PC-3 (cell line): Measurements from ENCODE around the gene ILK. TPM values are rescaled to one million over a fixed set of nuclear protein-coding genes. Genes with fewer than 3 reads are reported as not detected.

Experiments
- ATAC-seq: fragments of 200-7000 bp; cut with Tn5 transposase; 2 replicates; pipeline ENCODE4 v1.9.1; 2020; ENCODE audit warnings: mild to moderate bottlenecking, moderate library complexity
- BruUV-seq: library from RNA; stranded (reverse); fragments of 400-500 nt; replicated peaks from 2 replicates; lab custom pipeline; 2021; lab: Mats Ljungman, UMichigan
- CTCF ChIA-PET: fragments of 300-600 bp; sonication (Branson Sonifier 250); formaldehyde crosslinking; loops from one replicate; lab custom pipeline; 2022; ENCODE audit warnings: antibody characterized with exemption; lab: Charles Lee
- POLR2A ChIA-PET: fragments of 300-600 bp; sonication (Branson Sonifier 250); formaldehyde crosslinking; loops from one replicate; lab custom pipeline; 2022; ENCODE audit warnings: antibody characterized with exemption; ENCODE audit not compliant: unreplicated experiment; lab: Charles Lee
- DNase-seq: peaks from one replicate; pipeline ENCODE4 v3.0.0-alpha.2; 2015
- H2AFZ ChIP-seq: fragments of 300-600 bp; sonication (generic); 2 replicates; pipeline ENCODE4 v1.6.0; 2016; ENCODE audit warnings: antibody characterized with exemption, low read length
- H3F3A ChIP-seq: fragments of 300-600 bp; sonication (generic); one replicate; pipeline ENCODE4 v1.6.0; 2017; ENCODE audit warnings: antibody characterized with exemption, low read length, control low read depth, mild to moderate bottlenecking; ENCODE audit not compliant: unreplicated experiment
- H3K27ac ChIP-seq: fragments of 300-600 bp; sonication (generic); 2 replicates; pipeline ENCODE4 v1.5.1; 2016; ENCODE audit warnings: mild to moderate bottlenecking, low read length
- H3K27me3 ChIP-seq: fragments of 300-600 bp; sonication (generic); 2 replicates; pipeline ENCODE4 v1.6.1; 2016; ENCODE audit warnings: low read length, mixed read lengths
- H3K36me3 ChIP-seq: fragments of 300-600 bp; sonication (generic); 2 replicates; pipeline ENCODE4 v1.6.1; 2016; ENCODE audit warnings: low read depth, mixed run types, low read length, mixed read lengths
- H3K4me1 ChIP-seq: fragments of 300-600 bp; sonication (generic); 2 replicates; pipeline ENCODE4 v1.5.1; 2016; ENCODE audit warnings: low read length; ENCODE audit not compliant: insufficient read depth
- H3K4me2 ChIP-seq: fragments of 300-600 bp; sonication (generic); 2 replicates; pipeline ENCODE4 v1.6.0; 2016; ENCODE audit warnings: low read length
- H3K4me3 ChIP-seq: fragments of 300-600 bp; sonication (generic); 2 replicates; pipeline ENCODE4 v1.5.1; 2016; ENCODE audit warnings: mild to moderate bottlenecking, low read length, mixed read lengths
- H3K79me2 ChIP-seq: fragments of 300-600 bp; sonication (generic); 2 replicates; pipeline ENCODE4 v1.6.1; 2017; ENCODE audit warnings: low read length, mixed read lengths
- H3K9ac ChIP-seq: fragments of 300-600 bp; sonication (generic); 2 replicates; pipeline ENCODE4 v1.6.0; 2016; ENCODE audit warnings: mild to moderate bottlenecking, low read length
- H3K9me2 ChIP-seq: fragments of 300-600 bp; sonication (generic); replicated peaks from 2 replicates; pipeline ENCODE4 v1.6.1; 2016; ENCODE audit warnings: mixed run types, low read length, mixed read lengths
- H3K9me3 ChIP-seq: fragments of 300-600 bp; sonication (generic); 2 replicates; pipeline ENCODE4 v1.6.1; 2016; ENCODE audit warnings: low read length, mixed read lengths
- H4K20me1 ChIP-seq: fragments of 300-600 bp; sonication (generic); 2 replicates; pipeline ENCODE4 v1.6.1; 2016; ENCODE audit warnings: low read length, mixed read lengths
- EZH2 ChIP-seq: fragments of 300-600 bp; sonication (generic); IDR thresholded peaks from one replicate; pipeline ENCODE4 v1.6.1; 2017; ENCODE audit warnings: antibody characterized with exemption, mild to moderate bottlenecking, low read length; ENCODE audit not compliant: unreplicated experiment
- EZH2phosphoT487 ChIP-seq: fragments of 300-600 bp; sonication (generic); IDR thresholded peaks from 2 replicates; pipeline ENCODE4 v1.6.1; 2018; ENCODE audit warnings: mild to moderate bottlenecking, antibody characterized with exemption, low read length, borderline replicate concordance
- intact Hi-C: fragments of 100-400 bp; cut with micrococcal nuclease; formaldehyde crosslinking; loops from 2 replicates; pipeline ENCODE4 v1.9.0; 2023
- total RNA-seq: library from RNA; depleted of rRNA; stranded (reverse); fragments of >200 nt; gene quantifications from 2 replicates; pipeline ENCODE4 v1.2.3, GENCODE V29; 2014
- TF ChIP-seq, protein P1 (sequence below): fragments of 300-600 bp; sonication (generic); conservative IDR thresholded peaks from 2 replicates; pipeline ENCODE4 v1.5.1; 2017; ENCODE audit warnings: antibody characterized with exemption, low read depth, mild to moderate bottlenecking, low read length

The ILK gene
- total RNA-seq, 1 experiment from 2014 or later, result 73.9 TPM

DNA sequence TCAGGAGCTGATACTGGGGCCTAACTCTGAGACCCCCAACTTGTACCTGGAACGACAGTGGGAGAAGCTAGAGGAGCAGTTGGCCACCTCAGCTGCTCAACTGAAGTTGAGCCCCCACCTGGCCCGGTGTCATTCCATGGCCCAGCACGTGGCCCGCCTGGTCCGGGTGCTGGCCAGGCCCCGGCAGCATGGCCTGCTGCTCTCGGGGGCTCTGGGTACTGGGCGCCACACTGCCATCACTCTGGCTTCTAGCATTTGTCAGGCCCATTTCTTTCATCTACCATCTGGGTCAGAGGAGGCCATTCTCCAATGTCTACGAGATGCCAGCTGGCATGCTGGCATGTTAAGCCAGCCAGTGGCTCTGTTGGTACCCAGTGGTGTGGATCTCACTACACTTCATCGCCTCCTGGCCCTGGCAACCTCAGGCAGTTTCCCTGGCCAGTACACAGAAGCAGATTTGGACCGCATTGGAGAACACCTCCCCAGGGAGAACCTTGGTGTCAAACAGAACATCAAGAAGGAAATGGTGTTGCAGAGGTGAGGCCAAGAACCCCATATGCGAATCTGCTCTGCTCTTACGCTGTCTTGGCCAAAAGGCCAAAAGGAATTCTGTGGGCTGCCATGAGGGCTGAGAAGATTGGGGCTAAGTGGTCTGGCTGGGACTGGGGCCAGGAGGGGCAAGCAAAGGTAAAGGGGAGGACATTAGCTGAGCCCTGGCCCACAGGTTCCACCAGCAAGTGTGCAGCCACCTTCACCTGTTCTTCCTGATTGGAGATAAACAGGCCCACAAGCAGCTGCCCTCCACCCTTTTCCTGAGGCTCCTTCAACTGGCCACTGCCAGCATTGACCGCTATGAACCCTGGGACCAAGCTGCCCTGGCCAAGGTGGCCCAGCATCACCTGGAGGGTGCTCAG, 45.6 kb upstream of the ILK start:
- H4K20me1 ChIP-seq, result no peaks in the 10 kb centered on the region
- POLR2A ChIA-PET, result no interaction called here
- no peak for DNase-seq

DNA sequence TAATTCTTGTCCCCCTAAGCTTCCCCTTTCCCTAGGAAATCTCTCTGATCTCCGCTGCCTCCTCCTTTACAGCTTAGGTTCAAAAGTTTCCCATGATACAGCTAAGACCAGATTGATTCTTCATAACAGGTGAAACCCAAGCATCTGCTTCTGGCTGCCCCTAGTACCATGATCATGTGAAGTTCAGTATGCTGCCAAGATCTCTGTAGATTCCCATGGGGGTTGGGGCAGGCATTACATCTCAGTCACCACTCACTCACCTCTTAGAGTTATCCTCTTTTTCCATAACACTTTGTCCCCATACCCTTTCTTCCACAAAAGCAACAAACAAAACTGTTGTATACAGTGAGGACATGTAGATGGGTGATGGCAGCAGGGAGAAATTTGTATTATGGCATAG, 44.2 kb upstream of the ILK start:
- CTCF ChIA-PET, result no interaction called here
- ATAC-seq, result no peak

More for the DNA sequence above, 45.6 kb upstream of the ILK start:
- no TSS peak for BruUV-seq
- Histone ChIP-seq H3F3A (no peaks in the 10 kb centered on the region), H3K4me1 (no peaks in the 10 kb centered on the region), H2AFZ (no peak overlapping the region), H3K9ac (no peak overlapping the region), H3K36me3 (no peaks in the 10 kb centered on the region), H3K27me3 (no peaks in the 10 kb centered on the region), H3K27ac (no peak overlapping the region), H3K9me3 (no peaks in the 10 kb centered on the region), H3K4me3 (no peak overlapping the region), H3K79me2 (no peaks in the 10 kb centered on the region), H3K9me2 (no peaks in the 10 kb centered on the region), H3K4me2 (no peak overlapping the region)
- TF ChIP-seq, protein P1, sequence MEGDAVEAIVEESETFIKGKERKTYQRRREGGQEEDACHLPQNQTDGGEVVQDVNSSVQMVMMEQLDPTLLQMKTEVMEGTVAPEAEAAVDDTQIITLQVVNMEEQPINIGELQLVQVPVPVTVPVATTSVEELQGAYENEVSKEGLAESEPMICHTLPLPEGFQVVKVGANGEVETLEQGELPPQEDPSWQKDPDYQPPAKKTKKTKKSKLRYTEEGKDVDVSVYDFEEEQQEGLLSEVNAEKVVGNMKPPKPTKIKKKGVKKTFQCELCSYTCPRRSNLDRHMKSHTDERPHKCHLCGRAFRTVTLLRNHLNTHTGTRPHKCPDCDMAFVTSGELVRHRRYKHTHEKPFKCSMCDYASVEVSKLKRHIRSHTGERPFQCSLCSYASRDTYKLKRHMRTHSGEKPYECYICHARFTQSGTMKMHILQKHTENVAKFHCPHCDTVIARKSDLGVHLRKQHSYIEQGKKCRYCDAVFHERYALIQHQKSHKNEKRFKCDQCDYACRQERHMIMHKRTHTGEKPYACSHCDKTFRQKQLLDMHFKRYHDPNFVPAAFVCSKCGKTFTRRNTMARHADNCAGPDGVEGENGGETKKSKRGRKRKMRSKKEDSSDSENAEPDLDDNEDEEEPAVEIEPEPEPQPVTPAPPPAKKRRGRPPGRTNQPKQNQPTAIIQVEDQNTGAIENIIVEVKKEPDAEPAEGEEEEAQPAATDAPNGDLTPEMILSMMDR, result no peak
- TF ChIP-seq EZH2, result no peak
- CTCF ChIA-PET, result interaction anchor here (0.5 kb wide), 1 partner anchor 27 kb away, joined by 3 read pairs; no protein-coding TSS in a partner anchor
- intact Hi-C loops, result no loop called here
- ATAC-seq, result no peak

More for the DNA sequence above, 44.2 kb upstream of the ILK start:
- DNase-seq, result no peak
- TF ChIP-seq EZH2 (no peak), EZH2phosphoT487 (no peak)
- TF ChIP-seq, protein P1, result no peak
- H3K9ac ChIP-seq, result no peak overlapping the region
- H3K27me3 ChIP-seq, result no peaks in the 10 kb centered on the region
- no TSS peak for BruUV-seq
- no peaks in the 10 kb centered on the region for H3K36me3 ChIP-seq
- no peaks in the 10 kb centered on the region for H3K79me2 ChIP-seq
- no peaks in the 10 kb centered on the region for H3K4me1 ChIP-seq
- no peak overlapping the region for H3K27ac ChIP-seq
- no peaks in the 10 kb centered on the region for H3F3A ChIP-seq
- H3K4me3 ChIP-seq, result no peak overlapping the region
- no peak overlapping the region for H2AFZ ChIP-seq
- H3K4me2 ChIP-seq, result no peak overlapping the region
- no peaks in the 10 kb centered on the region for H3K9me3 ChIP-seq
- intact Hi-C loops, result no loop called here
- no peaks in the 10 kb centered on the region for H3K9me2 ChIP-seq
- H4K20me1 ChIP-seq, result no peaks in the 10 kb centered on the region
- POLR2A ChIA-PET, result no interaction called here
